ENCODE results near the gene HELZ.

HELZ gene

GRCh38 chr17:67186782-67187181, 58.2 kb downstream of the HELZ start:
- DNase-seq (ENCODE audit: low read depth in 2 of 2): no peak

- DNase-seq (ENCODE audit: low read depth in 2 of 2): no peak
These were observed 61.5 kb downstream of the HELZ start for GRCh38 chr17:67183531-67183930.

- DNase-seq (ENCODE audit: low read depth in 2 of 2): no peak
These were observed 63.2 kb downstream of the HELZ start for GRCh38 chr17:67181825-67182224.

- DNase-seq (ENCODE audit: low read depth in 2 of 2): no peak
These were observed 64.7 kb downstream of the HELZ start for GRCh38 chr17:67180275-67180674.

GRCh38 chr17:67178555-67178954, 66.4 kb downstream of the HELZ start:
- DNase-seq (ENCODE audit: low read depth in 2 of 2): no peak

GRCh38 chr17:67177732-67178131, 67.3 kb downstream of the HELZ start:
- DNase-seq (ENCODE audit: low read depth in 2 of 2): no peak

- DNase-seq (ENCODE audit: low read depth in 2 of 2): no peak
These were observed 70.8 kb downstream of the HELZ start for GRCh38 chr17:67174190-67174589.

- DNase-seq (ENCODE audit: low read depth in 2 of 2): no peak
These were observed 73.4 kb downstream of the HELZ start for GRCh38 chr17:67171560-67171959.

GRCh38 chr17:67168496-67168895, 76.5 kb downstream of the HELZ start:
- DNase-seq (ENCODE audit: low read depth in 2 of 2): no peak

- no peak for DNase-seq (ENCODE audit: low read depth in 2 of 2)
These were observed 79.8 kb downstream of the HELZ start for GRCh38 chr17:67165201-67165600.

- DNase-seq (ENCODE audit: low read depth in 2 of 2): no peak
These were observed 80.7 kb downstream of the HELZ start for GRCh38 chr17:67164302-67164701.

GRCh38 chr17:67162771-67163170, 82.2 kb downstream of the HELZ start:
- no peak for DNase-seq (ENCODE audit: low read depth in 2 of 2)

- no peak for DNase-seq (ENCODE audit: low read depth in 2 of 2)
These were observed 83.4 kb downstream of the HELZ start for GRCh38 chr17:67161573-67161972.

- no peak for DNase-seq (ENCODE audit: low read depth in 2 of 2)
These were observed 84.2 kb downstream of the HELZ start for GRCh38 chr17:67160791-67161190.

GRCh38 chr17:67157732-67158639, 87.0 kb downstream of the HELZ start:
- DNase-seq (ENCODE audit: low read depth in 2 of 2): no peak

GRCh38 chr17:67156269-67157199, 88.5 kb downstream of the HELZ start:
- no peak for DNase-seq (ENCODE audit: low read depth in 2 of 2)

- DNase-seq (ENCODE audit: low read depth in 2 of 2): no peak
These were observed 92.2 kb downstream of the HELZ start for GRCh38 chr17:67152824-67153223.

- DNase-seq (ENCODE audit: low read depth in 2 of 2): no peak
These were observed 93.3 kb downstream of the HELZ start for GRCh38 chr17:67151717-67152116.

GRCh38 chr17:67150826-67151225, 94.2 kb downstream of the HELZ start:
- no peak for DNase-seq (ENCODE audit: low read depth in 2 of 2)

GRCh38 chr17:67148352-67148751, 96.6 kb downstream of the HELZ start:
- no peak for DNase-seq (ENCODE audit: low read depth in 2 of 2)

- no peak for DNase-seq (ENCODE audit: low read depth in 2 of 2)
These were observed 99.7 kb downstream of the HELZ start for GRCh38 chr17:67145183-67145805.

- DNase-seq (ENCODE audit: low read depth in 2 of 2): no peak
These were observed 101.7 kb downstream of the HELZ start for GRCh38 chr17:67143318-67143717.

Measured in stimulated activated CD4-positive, alpha-beta T cell treated with anti-CD3 and anti-CD28 coated beads, Interleukin-15, amount 100 ng/mL, for 48 hours (primary cell).